K562 (cell line): ENCODE measurements around the gene RITA1. TPM values are rescaled to one million over a fixed set of nuclear protein-coding genes. Genes with fewer than 3 reads are reported as not detected.
A peak's percentile ranks its signal among the peaks of the same experiment; 100 is the strongest.

Experiments
- CHD4 ChIP-seq: fragments of 200-600 bp; sonication (generic); IDR thresholded peaks from 3 replicates; pipeline ENCODE4 v1.6.1; 2012; ENCODE audit warnings: low read depth, mild to moderate bottlenecking, mixed read lengths, low read length, inconsistent platforms; ENCODE audit not compliant: insufficient read depth, insufficient replicate concordance, poor library complexity, severe bottlenecking
- KDM4B ChIP-seq, 2 experiments: fragments of 450-650 bp in 1 of 2; sonication (generic) in 1 of 2; IDR thresholded peaks; 2 replicates each; pipeline ENCODE4 v1.6.1; 2016 to 2017; ENCODE audit warnings: borderline replicate concordance in 2 of 2, antibody characterized with exemption in 1 of 2, low read depth in 1 of 2, mild to moderate bottlenecking in 1 of 2
- L3MBTL2 ChIP-seq: fragments of 450-650 bp; IDR thresholded peaks from 2 replicates; pipeline ENCODE4 v1.6.1; 2016; ENCODE audit warnings: mild to moderate bottlenecking, moderate library complexity
- LCOR ChIP-seq: sonication (generic); formaldehyde crosslinking; IDR thresholded peaks from 2 replicates; pipeline ENCODE4 v1.8.0; 2022; ENCODE audit warnings: mild to moderate bottlenecking, missing genetic modification reagents
- NONO ChIP-seq, 2 experiments: fragments of 200-400 bp in 1 of 2; fragments of 450-650 bp in 1 of 2; formaldehyde crosslinking in 1 of 2; IDR thresholded peaks; 2 replicates each; pipeline ENCODE4 v1.6.1; 2017; ENCODE audit warnings: low read depth in 2 of 2, mild to moderate bottlenecking in 2 of 2, moderate library complexity in 2 of 2, low read length in 1 of 2
- RFX1 ChIP-seq: fragments of 450-650 bp; IDR thresholded peaks from 2 replicates; pipeline ENCODE4 v1.6.1; 2016; ENCODE audit warnings: mild to moderate bottlenecking, moderate library complexity
- TAF1 ChIP-seq: IDR thresholded peaks from 2 replicates; pipeline ENCODE4 v1.6.1; 2011; ENCODE audit warnings: mild to moderate bottlenecking, low read length, moderate library complexity; ENCODE audit not compliant: insufficient read depth, control insufficient read depth, severe bottlenecking; ENCODE audit errors: extremely low read depth
- THRAP3 ChIP-seq: fragments of 450-650 bp; IDR thresholded peaks from 2 replicates; pipeline ENCODE4 v1.6.1; 2016; ENCODE audit warnings: mild to moderate bottlenecking, inconsistent platforms, borderline replicate concordance
- XRCC5 ChIP-seq: fragments of 200-400 bp; formaldehyde crosslinking; IDR thresholded peaks from 2 replicates; pipeline ENCODE4 v1.6.1; 2017; ENCODE audit warnings: low read depth, mild to moderate bottlenecking, low read length
- polyA plus RNA-seq, 8 experiments: library from polyadenylated mRNA; depleted of rRNA in 4 of 8; stranded (reverse) in 5 of 8; unstranded in 3 of 8; fragments of >200 nt; fragmentation: Nextera tagmentation in 2 of 8; fragmentation: Illumina TruSeq in 1 of 8; extraction: Ambion mirVana in 2 of 8; extraction: Trizol in 1 of 8; gene quantifications; 2 replicates each; pipeline versions ENCODE4 v1.2.1 to v1.2.3, GENCODE V29; 2011 to 2014; ENCODE audit warnings: inconsistent platforms in 1 of 8, missing spikeins in 1 of 8
- total RNA-seq, 7 experiments: library from RNA; depleted of rRNA in 6 of 7; stranded (reverse); fragments of >200 nt in 6 of 7; fragmentation: Illumina TruSeq in 2 of 7; extraction: Trizol in 2 of 7; gene quantifications; 2 replicates each; pipeline versions ENCODE4 v1.2.1 to v1.2.3, GENCODE V29; 2011 to 2021; ENCODE audit warnings: low replicate concordance in 1 of 7
- TF ChIP-seq, protein P1 (sequence below), 2 experiments: fragments of 450-650 bp in 1 of 2; IDR thresholded peaks; 2 replicates each; pipeline ENCODE4 v1.6.1; 2011 to 2017; ENCODE audit warnings: low read depth in 2 of 2, antibody characterized with exemption in 1 of 2, borderline replicate concordance in 1 of 2, low read length in 1 of 2, mild to moderate bottlenecking in 1 of 2, mixed read lengths in 1 of 2; ENCODE audit not compliant: control insufficient read depth in 1 of 2
- TF ChIP-seq, protein P2 (sequence below), 2 experiments: fragments of 450-650 bp; formaldehyde crosslinking in 1 of 2; IDR thresholded peaks; 2 replicates each; pipeline versions ENCODE4 v1.4.0 to v1.6.1; 2014 to 2020; ENCODE audit warnings: mild to moderate bottlenecking in 2 of 2, borderline replicate concordance in 1 of 2, low read depth in 1 of 2
- TF ChIP-seq, protein P3 (sequence below): sonication (generic); formaldehyde crosslinking; IDR thresholded peaks from 2 replicates; pipeline ENCODE4 v1.8.0; 2022; ENCODE audit warnings: mild to moderate bottlenecking, missing genetic modification reagents

Gene RITA1
- total and polyA plus RNA-seq, 9 of the 15 experiments (the other 6 are each of a cell fraction or from before 2014, with no cell fraction given) = 2.8 to 40.4 (median 18.0) TPM

DNA sequence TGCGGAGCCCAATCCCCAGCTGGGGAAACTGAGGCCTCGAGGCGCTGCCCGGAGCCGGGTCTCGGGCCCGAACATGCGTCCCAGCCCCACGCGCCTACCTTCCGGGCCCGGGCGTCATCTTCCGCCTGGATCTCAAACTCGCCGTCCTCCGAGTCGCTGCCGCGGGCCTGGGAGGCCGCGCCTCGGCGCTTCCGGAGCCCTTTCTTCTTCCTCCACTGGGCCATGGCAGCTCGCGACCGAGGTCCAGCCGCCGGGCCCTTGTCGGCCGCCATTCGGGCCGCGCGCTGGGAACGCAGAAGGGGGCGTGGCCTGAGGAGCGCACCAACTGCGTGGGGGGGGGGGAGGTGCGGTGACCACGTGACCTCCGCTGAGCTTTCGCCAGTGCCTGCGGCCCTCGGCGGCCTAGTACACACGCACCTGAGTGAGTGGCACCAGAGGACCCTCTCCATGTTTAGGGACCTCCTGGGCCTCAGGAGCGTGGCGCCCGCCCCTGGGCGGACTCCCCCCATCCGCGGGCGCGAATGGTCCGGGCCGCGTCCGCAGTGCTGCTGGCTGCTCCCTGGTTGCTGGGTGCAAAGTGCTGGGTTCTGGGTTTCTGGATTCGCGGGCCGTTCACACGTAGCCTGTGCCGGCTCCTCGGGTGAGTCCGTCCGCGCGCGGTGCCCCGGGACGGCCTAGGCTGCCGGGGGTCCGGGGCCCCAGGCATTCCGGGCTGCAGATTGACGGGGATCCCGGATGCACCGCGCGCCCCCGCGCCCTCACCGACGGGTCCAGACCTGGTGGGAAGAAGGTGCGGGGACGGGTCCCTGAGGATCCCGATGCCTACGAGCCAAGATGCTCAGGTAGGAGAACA lies at the start of gene RITA1, which contains the start of gene DDX54 (continued):
- TF ChIP-seq, protein P1, sequence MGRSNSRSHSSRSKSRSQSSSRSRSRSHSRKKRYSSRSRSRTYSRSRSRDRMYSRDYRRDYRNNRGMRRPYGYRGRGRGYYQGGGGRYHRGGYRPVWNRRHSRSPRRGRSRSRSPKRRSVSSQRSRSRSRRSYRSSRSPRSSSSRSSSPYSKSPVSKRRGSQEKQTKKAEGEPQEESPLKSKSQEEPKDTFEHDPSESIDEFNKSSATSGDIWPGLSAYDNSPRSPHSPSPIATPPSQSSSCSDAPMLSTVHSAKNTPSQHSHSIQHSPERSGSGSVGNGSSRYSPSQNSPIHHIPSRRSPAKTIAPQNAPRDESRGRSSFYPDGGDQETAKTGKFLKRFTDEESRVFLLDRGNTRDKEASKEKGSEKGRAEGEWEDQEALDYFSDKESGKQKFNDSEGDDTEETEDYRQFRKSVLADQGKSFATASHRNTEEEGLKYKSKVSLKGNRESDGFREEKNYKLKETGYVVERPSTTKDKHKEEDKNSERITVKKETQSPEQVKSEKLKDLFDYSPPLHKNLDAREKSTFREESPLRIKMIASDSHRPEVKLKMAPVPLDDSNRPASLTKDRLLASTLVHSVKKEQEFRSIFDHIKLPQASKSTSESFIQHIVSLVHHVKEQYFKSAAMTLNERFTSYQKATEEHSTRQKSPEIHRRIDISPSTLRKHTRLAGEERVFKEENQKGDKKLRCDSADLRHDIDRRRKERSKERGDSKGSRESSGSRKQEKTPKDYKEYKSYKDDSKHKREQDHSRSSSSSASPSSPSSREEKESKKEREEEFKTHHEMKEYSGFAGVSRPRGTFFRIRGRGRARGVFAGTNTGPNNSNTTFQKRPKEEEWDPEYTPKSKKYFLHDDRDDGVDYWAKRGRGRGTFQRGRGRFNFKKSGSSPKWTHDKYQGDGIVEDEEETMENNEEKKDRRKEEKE (IDR thresholded peaks at IDR 0.05; ENCODE audit: borderline replicate concordance in 1 of 2, control insufficient read depth in 1 of 2, low read depth in 2 of 2, low read length in 1 of 2) = peak in 1 of 2 experiments; percentile 95; a peak in 2 of 4 replicates
- TF ChIP-seq TAF1 (peak; percentile 92), XRCC5 (peak; percentile 12; the same call in 1 of the 2 replicates), LCOR (CRISPR knock-in tag) (peak; percentile 79; the same call in 1 of the 2 replicates), CHD4 (no peak), RFX1 (no peak), KDM4B (IDR thresholded peaks at IDR 0.05; ENCODE audit: borderline replicate concordance in 2 of 2, low read depth in 1 of 2) (no peak; a peak in 1 of 4 replicates), THRAP3 (no peak), L3MBTL2 (peak; percentile 88), NONO (IDR thresholded peaks at IDR 0.05; ENCODE audit: low read depth in 2 of 2, low read length in 1 of 2) (peak; percentile 89 to 100)
- TF ChIP-seq, protein P2, sequence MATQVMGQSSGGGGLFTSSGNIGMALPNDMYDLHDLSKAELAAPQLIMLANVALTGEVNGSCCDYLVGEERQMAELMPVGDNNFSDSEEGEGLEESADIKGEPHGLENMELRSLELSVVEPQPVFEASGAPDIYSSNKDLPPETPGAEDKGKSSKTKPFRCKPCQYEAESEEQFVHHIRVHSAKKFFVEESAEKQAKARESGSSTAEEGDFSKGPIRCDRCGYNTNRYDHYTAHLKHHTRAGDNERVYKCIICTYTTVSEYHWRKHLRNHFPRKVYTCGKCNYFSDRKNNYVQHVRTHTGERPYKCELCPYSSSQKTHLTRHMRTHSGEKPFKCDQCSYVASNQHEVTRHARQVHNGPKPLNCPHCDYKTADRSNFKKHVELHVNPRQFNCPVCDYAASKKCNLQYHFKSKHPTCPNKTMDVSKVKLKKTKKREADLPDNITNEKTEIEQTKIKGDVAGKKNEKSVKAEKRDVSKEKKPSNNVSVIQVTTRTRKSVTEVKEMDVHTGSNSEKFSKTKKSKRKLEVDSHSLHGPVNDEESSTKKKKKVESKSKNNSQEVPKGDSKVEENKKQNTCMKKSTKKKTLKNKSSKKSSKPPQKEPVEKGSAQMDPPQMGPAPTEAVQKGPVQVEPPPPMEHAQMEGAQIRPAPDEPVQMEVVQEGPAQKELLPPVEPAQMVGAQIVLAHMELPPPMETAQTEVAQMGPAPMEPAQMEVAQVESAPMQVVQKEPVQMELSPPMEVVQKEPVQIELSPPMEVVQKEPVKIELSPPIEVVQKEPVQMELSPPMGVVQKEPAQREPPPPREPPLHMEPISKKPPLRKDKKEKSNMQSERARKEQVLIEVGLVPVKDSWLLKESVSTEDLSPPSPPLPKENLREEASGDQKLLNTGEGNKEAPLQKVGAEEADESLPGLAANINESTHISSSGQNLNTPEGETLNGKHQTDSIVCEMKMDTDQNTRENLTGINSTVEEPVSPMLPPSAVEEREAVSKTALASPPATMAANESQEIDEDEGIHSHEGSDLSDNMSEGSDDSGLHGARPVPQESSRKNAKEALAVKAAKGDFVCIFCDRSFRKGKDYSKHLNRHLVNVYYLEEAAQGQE (IDR thresholded peaks at IDR 0.05; ENCODE audit: borderline replicate concordance) = peak; percentile 88
- TF ChIP-seq, protein P2 (CRISPR knock-in tag; IDR thresholded peaks at IDR 0.05; ENCODE audit: low read depth) = no peak; the same call in 1 of the 2 replicates
- TF ChIP-seq, protein P3, sequence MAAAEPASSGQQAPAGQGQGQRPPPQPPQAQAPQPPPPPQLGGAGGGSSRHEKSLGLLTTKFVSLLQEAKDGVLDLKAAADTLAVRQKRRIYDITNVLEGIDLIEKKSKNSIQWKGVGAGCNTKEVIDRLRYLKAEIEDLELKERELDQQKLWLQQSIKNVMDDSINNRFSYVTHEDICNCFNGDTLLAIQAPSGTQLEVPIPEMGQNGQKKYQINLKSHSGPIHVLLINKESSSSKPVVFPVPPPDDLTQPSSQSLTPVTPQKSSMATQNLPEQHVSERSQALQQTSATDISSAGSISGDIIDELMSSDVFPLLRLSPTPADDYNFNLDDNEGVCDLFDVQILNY (CRISPR knock-in tag) = 0 out of 2 replicates have a peak, but pooled peaks have one; percentile 79
